Activated B cell treated with CpG ODN at 0.5 μM for 24 hours (primary cell): ENCODE measurements around the gene MASP1. TPM values are rescaled to one million over a fixed set of nuclear protein-coding genes. Genes with fewer than 3 reads are reported as not detected.

ENCODE experiments used
- ATAC-seq: fragments of 200-7000 bp; cut with Tn5 transposase; one replicate; pipeline ENCODE4 v1.10.0; 2021; ENCODE audit warnings: low read depth, mild to moderate bottlenecking, moderate library complexity
- CTCF ChIA-PET: fragments of 350-600 bp; sonication (Branson Sonifier 250); formaldehyde crosslinking; loops from one replicate; lab custom pipeline; 2021; ENCODE audit warnings: antibody characterized with exemption; lab: Charles Lee
- POLR2A ChIA-PET: fragments of 350-600 bp; sonication (Branson Sonifier 250); formaldehyde crosslinking; loops from one replicate; lab custom pipeline; 2021; ENCODE audit warnings: antibody characterized with exemption; lab: Charles Lee
- DNase-seq: peaks from one replicate; pipeline ENCODE4 v3.0.0; 2022
- H3K27ac Mint-ChIP-seq: one replicate; pipeline ENCODE4 v1.8.0; 2020; ENCODE audit warnings: mixed read lengths
- H3K27me3 Mint-ChIP-seq: one replicate; pipeline ENCODE4 v1.8.0; 2021; ENCODE audit warnings: mixed read lengths
- H3K36me3 Mint-ChIP-seq: one replicate; pipeline ENCODE4 v1.8.0; 2021; ENCODE audit warnings: low read depth, mixed read lengths
- H3K4me1 Mint-ChIP-seq: one replicate; pipeline ENCODE4 v1.8.0; 2021; ENCODE audit warnings: mixed read lengths
- H3K4me3 Mint-ChIP-seq: one replicate; pipeline ENCODE4 v1.8.0; 2020; ENCODE audit warnings: mild to moderate bottlenecking, mixed read lengths
- H3K9me3 Mint-ChIP-seq: one replicate; pipeline ENCODE4 v1.8.0; 2020; ENCODE audit warnings: mixed read lengths
- CTCF ChIP-seq: fragments of 200-600 bp; IDR thresholded peaks from one replicate; pipeline ENCODE4 v1.8.0; 2022; ENCODE audit warnings: antibody characterized with exemption, mild to moderate bottlenecking
- intact Hi-C: fragments of 100-400 bp; cut with micrococcal nuclease; formaldehyde crosslinking; loops from one replicate; pipeline ENCODE4 v1.15.1; 2024
- total RNA-seq: library from RNA; stranded (reverse); gene quantifications from 2 replicates; pipeline ENCODE4 v1.2.3, GENCODE V29; 2022

MASP1 gene
- total RNA-seq, 1 donor from 2014 or later = not detected

- TF ChIP-seq CTCF = no peak
- no peaks in the 10 kb centered on the region for H3K4me1 Mint-ChIP-seq
- H3K36me3 Mint-ChIP-seq = no peaks in the 10 kb centered on the region
- POLR2A ChIA-PET = no interaction called here
- no peak for ATAC-seq
- peaks cover 13% of the 10 kb centered on the region for H3K27me3 Mint-ChIP-seq
- no peak overlapping the region for H3K4me3 Mint-ChIP-seq
- DNase-seq = no peak
- CTCF ChIA-PET = no interaction called here
- no peak overlapping the region for H3K27ac Mint-ChIP-seq
- intact Hi-C loops = no loop called here
- no peaks in the 10 kb centered on the region for H3K9me3 Mint-ChIP-seq
These were observed 4.5 kb upstream of the MASP1 start for GRCh38 chr3:187296058-187296457.

GRCh38 chr3:187295316-187296034 lies 3.9 kb upstream of the MASP1 start:
- TF ChIP-seq CTCF = no peak
- POLR2A ChIA-PET = no interaction called here
- Mint-ChIP-seq H3K9me3 (no peaks in the 10 kb centered on the region), H3K27ac (no peak overlapping the region), H3K4me1 (no peaks in the 10 kb centered on the region), H3K36me3 (no peaks in the 10 kb centered on the region), H3K4me3 (no peak overlapping the region), H3K27me3 (peaks cover 16% of the 10 kb centered on the region)
- CTCF ChIA-PET = no interaction called here
- DNase-seq = no peak
- no peak for ATAC-seq
- intact Hi-C loops = no loop called here

GRCh38 chr3:187293516-187294430 lies 2.2 kb upstream of the MASP1 start:
- CTCF ChIA-PET = interaction anchor here (1.0 kb wide), 1 partner anchor 14 kb away, joined by 4 read pairs; no protein-coding TSS in a partner anchor
- Mint-ChIP-seq H3K27ac (no peak overlapping the region), H3K27me3 (peaks cover 20% of the 10 kb centered on the region), H3K9me3 (no peaks in the 10 kb centered on the region), H3K36me3 (no peaks in the 10 kb centered on the region), H3K4me3 (no peak overlapping the region), H3K4me1 (no peaks in the 10 kb centered on the region)
- POLR2A ChIA-PET = no interaction called here
- ATAC-seq = no peak
- no peak for DNase-seq
- intact Hi-C loops = no loop called here
- TF ChIP-seq CTCF = no peak

GRCh38 chr3:187292631-187293515 lies 1.3 kb upstream of the MASP1 start:
- POLR2A ChIA-PET = no interaction called here
- no peak overlapping the region for H3K27ac Mint-ChIP-seq
- DNase-seq = no peak
- no peak for ATAC-seq
- no peaks in the 10 kb centered on the region for H3K36me3 Mint-ChIP-seq
- intact Hi-C loops = no loop called here
- H3K4me3 Mint-ChIP-seq = no peak overlapping the region
- peaks cover 20% of the 10 kb centered on the region for H3K27me3 Mint-ChIP-seq
- no peaks in the 10 kb centered on the region for H3K4me1 Mint-ChIP-seq
- no peaks in the 10 kb centered on the region for H3K9me3 Mint-ChIP-seq
- TF ChIP-seq CTCF = no peak
- CTCF ChIA-PET = no interaction called here
